Stimulated activated CD8-positive, alpha-beta memory T cell treated with anti-CD3 and anti-CD28 coated beads, Interleukin-12 subunit alpha, Interleukin-12 subunit beta, amount 100 ng/mL, for 24 hours (primary cell): ENCODE data around the gene ARHGAP29.

ENCODE experiments used
- DNase-seq: peaks from one replicate; pipeline ENCODE4 v3.0.0-alpha.2; 2020; ENCODE audit errors: extremely low read depth

Gene ARHGAP29, protein sequence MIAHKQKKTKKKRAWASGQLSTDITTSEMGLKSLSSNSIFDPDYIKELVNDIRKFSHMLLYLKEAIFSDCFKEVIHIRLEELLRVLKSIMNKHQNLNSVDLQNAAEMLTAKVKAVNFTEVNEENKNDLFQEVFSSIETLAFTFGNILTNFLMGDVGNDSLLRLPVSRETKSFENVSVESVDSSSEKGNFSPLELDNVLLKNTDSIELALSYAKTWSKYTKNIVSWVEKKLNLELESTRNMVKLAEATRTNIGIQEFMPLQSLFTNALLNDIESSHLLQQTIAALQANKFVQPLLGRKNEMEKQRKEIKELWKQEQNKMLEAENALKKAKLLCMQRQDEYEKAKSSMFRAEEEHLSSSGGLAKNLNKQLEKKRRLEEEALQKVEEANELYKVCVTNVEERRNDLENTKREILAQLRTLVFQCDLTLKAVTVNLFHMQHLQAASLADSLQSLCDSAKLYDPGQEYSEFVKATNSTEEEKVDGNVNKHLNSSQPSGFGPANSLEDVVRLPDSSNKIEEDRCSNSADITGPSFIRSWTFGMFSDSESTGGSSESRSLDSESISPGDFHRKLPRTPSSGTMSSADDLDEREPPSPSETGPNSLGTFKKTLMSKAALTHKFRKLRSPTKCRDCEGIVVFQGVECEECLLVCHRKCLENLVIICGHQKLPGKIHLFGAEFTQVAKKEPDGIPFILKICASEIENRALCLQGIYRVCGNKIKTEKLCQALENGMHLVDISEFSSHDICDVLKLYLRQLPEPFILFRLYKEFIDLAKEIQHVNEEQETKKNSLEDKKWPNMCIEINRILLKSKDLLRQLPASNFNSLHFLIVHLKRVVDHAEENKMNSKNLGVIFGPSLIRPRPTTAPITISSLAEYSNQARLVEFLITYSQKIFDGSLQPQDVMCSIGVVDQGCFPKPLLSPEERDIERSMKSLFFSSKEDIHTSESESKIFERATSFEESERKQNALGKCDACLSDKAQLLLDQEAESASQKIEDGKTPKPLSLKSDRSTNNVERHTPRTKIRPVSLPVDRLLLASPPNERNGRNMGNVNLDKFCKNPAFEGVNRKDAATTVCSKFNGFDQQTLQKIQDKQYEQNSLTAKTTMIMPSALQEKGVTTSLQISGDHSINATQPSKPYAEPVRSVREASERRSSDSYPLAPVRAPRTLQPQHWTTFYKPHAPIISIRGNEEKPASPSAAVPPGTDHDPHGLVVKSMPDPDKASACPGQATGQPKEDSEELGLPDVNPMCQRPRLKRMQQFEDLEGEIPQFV

DNA sequence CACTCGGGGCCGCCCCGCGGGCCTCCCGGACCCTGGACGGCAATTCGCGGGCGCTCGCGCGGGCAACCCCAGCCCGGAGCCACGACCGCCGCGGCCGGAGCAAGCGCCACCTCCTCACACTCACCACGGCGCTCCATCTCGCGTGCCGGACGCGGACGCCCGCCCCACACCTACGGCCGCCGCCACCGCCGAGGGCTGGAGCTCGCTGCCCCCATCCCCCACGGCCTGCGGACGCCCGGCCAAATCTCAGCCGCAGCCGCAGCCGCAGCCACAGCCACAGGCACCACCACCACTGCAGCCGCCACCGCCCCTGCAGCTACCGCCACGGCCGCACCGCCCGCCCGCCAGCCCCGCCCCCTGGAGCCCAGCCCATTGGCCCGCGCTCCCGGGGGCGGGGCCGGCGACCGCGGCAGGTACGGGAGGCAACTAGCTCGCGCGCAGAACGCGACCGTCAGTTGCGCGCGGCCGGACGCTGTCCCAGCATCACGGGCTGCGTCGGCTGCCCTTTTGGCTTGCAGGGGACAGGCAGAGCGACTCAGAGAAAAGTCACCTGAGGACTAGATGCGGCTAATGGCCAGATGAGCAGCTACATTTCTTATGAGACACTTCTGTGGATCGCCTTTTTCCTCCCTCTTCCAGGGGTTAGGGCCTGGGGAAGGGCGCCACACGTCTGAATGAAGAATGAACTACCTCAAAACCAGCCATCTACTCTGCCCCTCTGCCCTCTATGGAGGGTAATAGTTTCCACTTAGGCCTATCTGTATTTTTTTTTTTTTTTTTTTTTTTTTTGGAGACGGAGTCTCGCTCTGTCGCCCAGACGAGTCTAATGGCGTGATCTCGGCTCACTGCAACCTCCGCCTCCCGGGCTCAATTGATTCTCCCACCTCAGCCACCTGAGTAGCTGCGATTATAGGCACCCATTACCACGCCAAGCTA lies at the start of gene ARHGAP29:
Gene ARHGAP29, minus strand, starts transcription at position 294 of the 936 bp plus-strand sequence. CDS start 5,973 bp downstream, outside the sequence.
- DNase-seq: peak; percentile 12

DNA sequence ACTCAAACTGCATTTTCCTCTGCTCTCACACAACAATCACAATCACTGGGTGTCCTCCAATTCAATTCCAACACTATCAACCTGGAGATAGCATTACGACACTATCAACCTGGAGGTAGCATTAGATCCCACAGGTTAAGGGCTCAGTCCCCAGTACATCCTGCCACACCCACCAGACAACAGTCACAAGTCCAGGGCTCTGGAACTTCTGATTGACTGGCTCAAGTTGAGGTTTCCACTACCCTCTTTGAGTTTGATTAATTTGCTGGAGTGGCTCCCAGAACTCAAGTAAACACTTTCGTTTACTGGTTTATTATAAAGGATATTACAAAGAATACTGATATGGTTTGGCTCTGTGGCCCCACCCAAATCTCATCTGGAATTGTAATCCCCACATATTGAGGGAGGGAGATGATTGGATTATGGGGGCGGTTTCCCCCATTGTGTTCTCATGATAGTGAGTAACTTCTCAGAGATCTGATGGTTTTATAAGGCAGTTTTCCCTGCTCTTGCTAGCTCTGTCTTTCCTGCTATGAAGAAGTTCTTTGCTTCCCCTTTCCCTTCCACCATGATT lies 49.6 kb upstream of the ARHGAP29 start:
- no peak for DNase-seq

DNA sequence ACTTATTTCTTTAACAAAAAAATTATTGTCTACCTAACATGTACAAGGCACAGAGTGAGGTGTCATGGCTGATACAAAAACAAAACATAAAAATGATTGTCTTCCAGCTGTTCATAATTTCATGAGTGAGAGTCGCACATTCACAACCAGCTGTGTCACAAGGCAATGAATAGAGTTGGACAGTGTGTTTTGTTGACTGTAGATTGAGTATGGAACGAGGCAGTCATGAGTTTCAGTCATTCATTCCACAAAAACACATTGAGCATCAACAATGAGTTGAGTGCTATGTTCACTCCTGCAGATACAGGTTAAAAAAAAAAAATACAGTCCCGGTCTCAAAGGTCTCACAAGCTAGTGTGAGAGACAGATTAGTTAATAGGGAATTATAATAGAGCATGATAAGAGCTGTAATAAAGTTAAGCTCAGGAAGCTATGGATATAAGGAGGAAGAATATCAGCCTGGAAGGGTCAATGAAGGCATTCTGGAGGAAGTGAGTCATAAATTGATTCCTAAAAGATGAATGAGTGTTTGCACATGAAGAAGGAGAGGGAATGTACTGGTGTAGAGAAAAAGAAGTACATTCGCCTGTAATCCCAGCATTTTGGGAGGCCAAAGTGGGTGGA lies 47.8 kb upstream of the ARHGAP29 start:
- DNase-seq: no peak

DNA sequence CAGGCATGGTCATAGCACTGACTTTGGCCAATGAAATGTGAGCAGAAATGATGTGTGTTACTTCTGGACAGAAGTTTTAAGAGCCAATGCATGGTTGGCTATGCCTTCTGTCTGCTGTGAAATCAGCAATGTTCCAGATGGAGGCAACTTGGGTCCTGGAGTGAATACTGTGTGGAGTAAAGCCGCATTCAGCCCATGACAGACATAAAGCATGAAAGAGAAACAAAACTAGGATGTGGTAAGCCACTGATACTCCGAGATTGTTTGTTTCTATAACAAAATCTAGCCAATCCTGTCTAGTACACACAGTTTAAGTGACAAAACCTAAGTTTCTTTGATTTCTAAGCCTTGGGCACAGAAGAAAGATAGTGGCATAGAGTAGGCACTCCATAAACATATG lies 47.1 kb upstream of the ARHGAP29 start:
- DNase-seq: no peak

DNA sequence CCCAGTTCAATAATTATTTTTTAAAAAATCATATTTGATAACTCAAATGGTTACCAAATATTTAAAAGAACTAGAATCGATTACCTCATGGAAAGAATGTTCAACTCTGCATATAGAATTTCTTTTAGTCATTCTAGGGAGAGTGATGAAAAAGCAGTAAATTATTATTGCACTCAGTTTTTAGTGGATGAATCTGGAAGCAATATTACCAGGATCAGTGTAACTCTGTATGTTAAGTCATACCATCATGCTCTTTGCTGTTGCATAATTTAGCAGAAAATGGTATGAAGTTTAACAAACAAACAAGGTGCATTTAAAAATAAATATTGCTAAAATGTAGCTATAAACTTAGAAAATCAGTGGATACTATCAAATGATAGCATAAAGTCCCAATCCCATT lies 46.1 kb upstream of the ARHGAP29 start:
- DNase-seq: no peak

DNA sequence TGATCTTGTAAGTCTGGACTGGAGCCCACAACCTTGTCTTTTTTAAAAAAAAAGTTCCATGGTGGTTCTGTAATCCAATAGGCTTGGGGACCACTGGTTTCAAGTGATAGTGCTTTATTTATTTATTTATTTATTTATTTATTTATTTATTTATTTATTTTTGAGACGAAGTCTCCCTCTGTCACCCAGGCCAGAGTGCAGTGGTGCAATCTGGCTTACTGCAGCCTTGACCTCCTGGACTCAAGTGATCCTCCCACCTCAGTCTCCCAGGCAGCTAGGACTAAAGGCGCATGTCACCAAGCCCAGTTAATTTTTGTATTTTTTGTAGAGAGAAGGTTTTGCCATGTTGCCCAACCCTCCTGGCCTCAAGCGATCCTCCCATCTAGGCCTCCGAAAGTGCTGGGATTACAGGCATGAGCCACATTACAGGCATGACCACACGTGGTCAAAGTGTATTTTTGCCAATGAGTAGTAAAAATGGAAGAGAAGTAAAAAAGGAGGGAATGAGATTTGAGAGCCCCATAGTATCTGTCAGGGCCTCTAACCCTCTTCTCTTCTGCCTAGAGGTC lies 44.8 kb upstream of the ARHGAP29 start:
- no peak for DNase-seq

DNA sequence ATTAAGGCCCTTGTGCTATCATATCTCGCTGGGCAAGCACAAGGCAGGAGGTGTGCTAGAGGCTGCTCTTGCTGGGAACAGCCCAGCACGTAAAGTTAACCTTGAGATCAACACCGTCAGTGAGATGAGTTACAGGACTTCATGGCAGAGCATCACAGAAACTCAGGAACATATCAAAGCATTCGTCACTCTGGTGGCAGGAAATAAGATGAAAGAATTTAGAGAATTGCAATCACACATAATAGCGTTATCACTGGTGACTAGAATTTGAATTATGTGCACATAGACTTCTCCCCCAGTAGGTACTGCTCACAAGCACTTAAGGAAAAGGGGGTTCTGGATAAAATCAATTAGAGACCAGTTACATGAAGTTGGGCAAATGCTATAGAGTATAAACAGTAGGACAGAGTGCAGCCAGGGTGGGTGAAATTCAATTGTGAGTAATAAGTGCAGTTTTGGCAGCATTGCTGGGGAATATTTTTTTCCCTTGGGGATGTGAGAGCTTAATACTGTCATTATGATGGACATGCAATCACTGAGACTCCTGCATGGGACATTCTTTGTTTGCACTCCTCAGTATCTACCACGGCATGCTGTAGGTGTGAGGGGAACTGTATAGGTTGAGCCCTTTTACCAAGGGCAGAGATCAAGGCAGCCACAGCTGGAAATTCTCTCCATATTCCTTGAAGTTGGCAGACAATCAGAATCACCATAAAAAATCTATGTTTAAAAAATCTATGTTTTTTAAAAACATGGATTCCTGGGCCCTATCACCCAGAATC lies 44.2 kb upstream of the ARHGAP29 start:
- DNase-seq: no peak

DNA sequence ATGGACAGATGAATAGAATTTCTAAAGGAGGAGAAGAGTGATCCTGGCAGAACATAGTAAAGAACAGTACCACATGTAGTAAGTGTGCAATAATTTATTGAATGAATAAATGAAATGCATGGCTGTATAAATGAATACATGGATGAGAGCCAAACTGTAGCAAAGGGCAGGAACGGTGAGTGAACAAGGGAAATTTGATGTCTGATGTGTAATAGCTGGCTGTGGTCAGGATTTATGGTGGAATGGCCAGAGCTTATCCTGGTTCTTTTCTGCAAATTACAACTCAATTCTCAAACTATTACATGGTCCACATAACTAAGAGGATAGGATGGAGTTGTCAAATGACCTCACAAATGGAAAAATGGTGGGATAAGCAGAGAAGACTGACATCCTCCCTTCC lies 43.2 kb upstream of the ARHGAP29 start:
- DNase-seq: no peak

DNA sequence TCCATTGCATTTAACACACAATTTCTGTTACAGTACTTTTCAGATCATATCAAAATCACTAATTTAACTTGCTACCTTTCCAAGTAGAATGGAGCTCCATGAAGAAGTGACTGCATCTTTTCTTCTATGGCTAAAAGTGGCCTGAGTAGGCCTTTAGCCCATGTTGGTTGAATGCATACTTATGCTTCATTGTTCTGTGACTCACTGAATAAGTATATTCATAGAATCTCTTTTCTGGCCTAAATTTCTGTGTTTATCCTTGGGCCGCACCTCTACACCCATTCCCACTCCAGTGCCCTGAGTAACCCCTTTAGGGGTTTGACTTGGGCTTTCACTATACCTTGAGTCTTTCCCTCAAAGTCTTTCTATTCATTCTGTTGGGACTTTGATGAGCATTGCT lies 42.1 kb upstream of the ARHGAP29 start:
- DNase-seq: no peak

DNA sequence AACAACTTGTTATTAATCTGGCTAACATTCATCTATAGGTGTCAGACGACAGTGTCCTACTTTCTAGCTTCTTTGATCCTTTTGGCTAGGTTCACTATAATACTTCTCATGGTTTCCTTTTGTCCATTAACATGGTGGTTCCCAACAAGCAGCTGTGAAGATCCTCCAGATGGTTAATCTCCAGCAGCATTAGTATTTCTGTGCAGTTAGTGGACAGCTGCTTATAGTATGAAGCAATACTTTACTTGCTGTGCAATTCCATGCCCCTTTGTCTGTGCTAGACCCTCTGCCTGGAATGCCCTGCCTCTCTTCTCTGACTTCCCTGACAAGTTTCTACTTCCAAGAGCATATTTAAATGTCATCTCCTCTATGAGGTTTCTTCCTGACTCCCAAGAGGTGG lies 41.7 kb upstream of the ARHGAP29 start:
- no peak for DNase-seq

DNA sequence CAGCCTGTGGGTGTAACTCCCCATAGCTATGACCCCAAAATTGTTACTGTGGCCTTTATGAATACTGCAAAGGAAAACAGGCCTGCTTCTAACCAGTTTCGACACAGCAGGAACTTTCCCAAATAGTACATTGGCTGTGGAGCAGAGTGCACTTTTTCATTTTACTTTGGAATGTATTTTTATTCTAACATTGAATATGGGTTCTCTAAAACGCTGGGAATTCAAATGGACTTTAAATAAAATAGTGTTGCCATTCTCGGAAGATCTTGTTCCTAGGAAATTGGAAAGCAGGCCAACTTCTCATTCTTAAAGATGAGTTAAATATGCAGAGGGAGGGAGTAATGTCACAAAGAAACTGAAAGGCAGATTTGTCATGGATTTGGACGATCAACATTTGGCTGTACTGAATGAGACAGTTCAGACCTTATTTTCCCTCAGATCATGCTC lies 39.6 kb upstream of the ARHGAP29 start:
- no peak for DNase-seq

DNA sequence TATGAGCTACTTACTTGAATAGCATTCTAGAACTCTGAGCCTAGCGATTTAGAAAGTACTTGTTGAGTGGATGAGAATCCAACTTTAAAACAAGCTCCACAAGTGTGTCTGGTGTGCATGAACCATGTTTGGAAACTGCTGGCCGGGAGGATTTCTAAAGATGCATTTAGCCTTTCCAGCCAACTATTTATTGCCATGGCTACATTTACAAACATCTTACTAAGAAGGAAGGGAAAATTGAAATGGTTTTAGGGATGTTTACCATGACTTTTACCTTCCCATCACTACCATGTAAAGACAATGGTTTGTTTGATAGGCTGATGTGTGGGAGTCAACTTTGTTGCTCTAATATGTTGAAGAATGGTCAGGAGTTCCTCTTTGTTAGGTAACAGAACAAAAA lies 37.7 kb upstream of the ARHGAP29 start:
- no peak for DNase-seq

DNA sequence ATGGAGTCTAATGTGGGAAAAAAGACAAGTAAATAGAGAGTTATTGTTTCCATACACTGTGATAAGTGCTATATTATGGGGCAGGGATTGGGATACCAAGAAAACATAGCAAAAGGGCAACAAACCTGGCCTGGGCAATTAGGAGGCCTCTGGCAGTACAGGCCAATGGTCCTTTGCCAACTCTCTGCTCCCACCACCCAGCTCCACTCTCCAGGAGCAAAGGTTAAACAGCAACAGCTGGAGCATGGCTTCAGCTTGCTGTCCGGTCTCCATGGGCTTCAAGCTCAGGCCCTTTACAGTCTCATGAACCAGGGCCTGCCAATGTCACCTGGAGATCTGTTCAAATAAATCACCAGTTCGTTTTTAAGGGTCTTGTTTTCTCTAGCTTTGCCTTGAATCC lies 37.2 kb upstream of the ARHGAP29 start:
- DNase-seq: no peak

DNA sequence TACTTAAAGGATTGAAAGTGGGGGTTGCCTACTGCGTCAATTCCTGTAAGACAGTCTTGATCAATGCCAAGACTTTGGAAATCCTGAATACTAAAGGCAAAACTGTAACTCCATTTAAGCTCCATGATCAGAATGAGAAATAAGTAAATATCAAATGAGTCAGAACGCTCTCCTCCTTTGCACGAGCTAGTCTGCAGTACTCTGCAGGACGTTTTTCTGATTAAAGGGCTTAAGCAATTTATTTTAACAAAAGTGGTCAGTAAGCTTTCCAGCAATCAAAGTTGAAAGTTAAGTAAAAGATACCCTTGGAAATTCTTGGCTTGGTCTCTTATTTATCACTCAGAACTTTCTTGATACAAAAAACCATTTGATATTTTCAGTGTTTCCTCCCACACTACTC lies 35.7 kb upstream of the ARHGAP29 start:
- DNase-seq: no peak

DNA sequence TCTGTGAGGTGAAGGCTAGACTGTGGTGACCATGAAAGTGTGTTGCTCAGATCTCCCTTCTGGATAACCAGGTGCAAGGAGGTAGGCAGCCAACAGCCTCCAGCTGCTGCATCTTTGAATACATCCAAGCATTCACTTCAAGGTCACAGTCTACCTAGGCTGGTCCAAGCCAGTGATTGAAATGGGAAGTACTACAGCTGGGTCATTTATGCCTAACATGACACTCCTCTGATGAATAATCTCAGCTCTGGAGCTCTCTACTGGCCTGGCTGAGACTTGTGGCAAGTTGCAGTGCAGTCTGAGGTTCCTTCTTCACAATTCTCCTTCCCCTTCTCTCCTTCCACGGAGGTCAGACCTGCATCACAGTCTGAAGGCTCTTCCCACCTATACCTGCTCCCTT lies 35.0 kb upstream of the ARHGAP29 start:
- DNase-seq: no peak

DNA sequence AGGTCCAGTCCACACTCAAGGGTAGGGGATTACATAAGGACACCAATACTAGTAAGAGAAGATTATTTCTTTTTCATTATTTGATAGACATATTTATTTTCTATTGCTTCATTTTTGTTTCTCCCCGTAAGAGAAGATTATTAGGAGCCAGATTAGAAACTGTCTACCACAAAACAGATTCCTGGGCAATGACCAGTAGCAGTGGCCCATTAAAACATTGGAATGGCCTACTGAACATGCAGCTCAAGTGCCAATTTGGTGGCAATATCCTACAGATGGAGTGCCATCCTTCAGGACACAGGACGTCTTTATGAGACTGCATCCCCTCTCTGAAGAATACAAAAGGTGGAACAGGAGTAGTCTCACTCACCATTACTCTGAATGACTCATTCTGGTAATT lies 34.0 kb upstream of the ARHGAP29 start:
- DNase-seq: no peak

DNA sequence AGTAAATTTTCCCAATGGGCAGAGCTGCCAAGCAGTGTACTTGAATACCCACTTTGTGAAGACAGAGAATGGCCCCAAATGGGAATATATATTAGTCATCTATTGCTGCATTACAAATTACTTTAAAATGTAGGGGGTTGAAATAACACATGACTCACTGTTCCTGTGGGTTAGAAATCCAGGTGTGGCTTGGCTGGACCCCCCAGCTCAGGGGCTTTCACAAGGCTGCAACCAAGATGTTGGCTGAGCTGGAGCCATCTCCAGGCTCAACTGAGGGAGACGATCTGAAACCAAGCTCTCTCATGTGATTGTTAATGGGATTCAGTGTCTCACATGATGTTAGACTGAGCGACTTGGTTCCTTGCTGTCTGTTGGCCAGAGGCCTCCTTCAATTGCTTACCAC lies 33.4 kb upstream of the ARHGAP29 start:
- DNase-seq: no peak

DNA sequence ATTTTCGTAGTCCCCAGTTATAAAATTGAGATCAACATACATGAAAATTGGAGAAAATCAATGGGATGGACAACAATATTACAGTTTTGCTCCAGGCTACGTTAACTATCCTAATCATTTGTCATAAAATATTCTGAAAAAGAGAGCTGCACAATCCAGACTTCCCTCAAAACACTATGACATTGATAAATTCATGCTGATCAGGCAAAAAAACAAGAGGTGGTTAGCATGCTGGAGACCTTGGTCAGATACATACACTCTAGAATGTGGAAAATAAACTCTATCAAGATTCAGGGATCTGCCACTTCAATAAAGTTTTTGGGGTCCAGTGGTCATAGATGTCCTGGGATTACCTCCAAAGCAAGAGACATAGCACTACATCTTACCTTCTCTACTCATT lies 32.5 kb upstream of the ARHGAP29 start:
- DNase-seq: no peak

DNA sequence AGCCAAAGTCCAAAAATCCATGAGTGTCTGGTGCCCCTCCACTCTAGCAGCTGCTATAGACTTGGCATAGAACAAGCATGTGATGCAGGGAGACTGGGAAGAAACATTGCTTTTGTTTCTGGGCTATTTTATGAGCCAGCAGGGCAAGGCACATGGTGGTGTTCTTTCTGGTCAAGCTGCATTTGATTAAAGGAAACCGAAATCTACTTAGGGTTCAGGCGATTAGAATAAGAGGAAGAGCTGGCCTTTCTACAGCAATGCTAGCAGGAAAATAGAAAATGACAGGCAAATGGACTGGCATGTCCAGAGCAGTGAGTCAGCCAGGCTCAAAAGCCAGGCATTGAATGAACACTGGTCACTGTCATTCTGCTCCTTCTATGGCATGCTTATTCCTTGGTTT lies 28.5 kb upstream of the ARHGAP29 start:
- no peak for DNase-seq
